GM19240 (cell line): ENCODE data around the gene ESR2.
"Not testable (repeated sequence)": the region's sequence is repeated elsewhere in the genome, so short reads cannot be mapped to it uniquely, and the experiment has no call there.

Source experiments
- DNase-seq: peaks from one replicate; pipeline ENCODE4 v3.0.0; 2011; ENCODE audit warnings: low spot score; ENCODE audit not compliant: insufficient read length

Gene ESR2

GRCh38 chr14:64198486-64198885 is 95.7 kb downstream of the ESR2 start:
- no peak for DNase-seq

- no peak for DNase-seq
These were observed 96.2 kb downstream of the ESR2 start for GRCh38 chr14:64197996-64198395.

DNA sequence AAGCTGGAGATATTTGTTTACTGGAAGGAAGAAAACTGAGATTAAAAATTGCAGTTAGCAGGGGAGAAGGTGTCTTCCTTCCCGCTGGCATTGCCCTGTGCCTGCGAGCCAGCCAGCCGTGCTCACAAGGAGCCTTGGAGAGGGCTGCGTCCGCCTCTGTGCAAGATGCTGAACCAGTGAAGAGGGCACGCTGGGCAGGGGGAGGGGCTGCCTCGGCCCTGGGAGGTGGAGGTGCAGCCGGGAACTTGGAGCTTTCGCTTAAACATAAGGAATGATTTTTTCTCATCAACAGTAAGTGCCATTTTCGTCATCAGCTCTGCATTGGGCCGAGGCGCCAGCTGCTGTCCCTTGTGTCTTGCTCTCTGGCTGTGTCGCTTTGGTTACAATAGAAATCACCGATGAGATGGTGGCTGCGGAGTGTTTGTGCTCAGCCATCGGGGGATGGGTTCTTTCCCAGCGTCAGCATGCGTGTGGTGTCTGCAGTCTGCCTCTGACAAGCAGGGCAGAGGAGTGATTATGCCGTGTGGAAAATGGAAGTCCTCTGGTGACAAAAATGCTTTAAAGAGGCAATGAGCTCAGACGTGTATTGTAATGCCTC is 97.3 kb downstream of the ESR2 start:
- no peak for DNase-seq

- DNase-seq = no peak
These were observed 98.1 kb downstream of the ESR2 start for GRCh38 chr14:64196056-64196455.

DNA sequence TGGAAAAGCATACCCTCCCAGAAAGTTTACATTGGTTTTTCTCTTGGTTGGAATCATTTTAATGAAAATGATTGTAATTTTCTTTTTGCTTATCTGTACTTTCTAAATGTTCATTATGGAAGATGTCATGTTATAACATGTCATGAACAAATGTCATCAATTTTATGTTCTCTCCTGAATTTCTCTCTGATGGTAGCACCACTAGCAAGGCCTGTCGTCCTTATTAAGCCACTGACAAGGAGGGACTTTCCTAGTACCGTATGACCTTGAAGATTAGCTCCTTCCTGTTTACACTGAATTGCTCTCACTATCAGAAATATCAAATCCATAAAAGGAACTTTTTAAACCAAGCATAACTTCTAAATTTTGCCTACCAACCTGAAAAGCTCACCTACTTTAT is 99.0 kb downstream of the ESR2 start:
- DNase-seq = no peak

- no peak for DNase-seq
These were observed 99.8 kb downstream of the ESR2 start for GRCh38 chr14:64194404-64194803.

- DNase-seq = no peak
These were observed 100.3 kb downstream of the ESR2 start for GRCh38 chr14:64193821-64194220.

DNA sequence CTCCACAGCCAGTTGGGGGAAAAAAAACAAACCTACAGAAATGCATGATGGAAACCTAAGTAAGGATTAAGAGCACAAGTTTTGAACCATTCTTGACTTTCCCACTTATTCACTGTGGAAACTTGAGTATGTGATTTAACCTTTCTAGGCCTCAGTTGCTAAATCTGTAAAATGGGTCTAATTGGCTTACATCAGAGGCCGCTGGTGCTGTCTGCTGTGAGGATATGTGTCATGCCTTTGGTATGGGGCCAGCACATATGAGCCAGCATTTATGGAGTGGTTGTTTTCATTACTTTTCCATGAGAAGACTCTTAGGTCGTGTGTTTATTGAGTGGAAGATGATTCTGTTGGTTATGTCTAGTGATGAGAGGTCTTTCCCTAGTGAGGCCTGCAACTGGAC is 102.4 kb downstream of the ESR2 start:
- DNase-seq = no peak

- DNase-seq = no peak
These were observed 103.1 kb downstream of the ESR2 start for GRCh38 chr14:64190974-64191502.

GRCh38 chr14:64187331-64187730 is 106.8 kb downstream of the ESR2 start:
- no peak for DNase-seq

DNA sequence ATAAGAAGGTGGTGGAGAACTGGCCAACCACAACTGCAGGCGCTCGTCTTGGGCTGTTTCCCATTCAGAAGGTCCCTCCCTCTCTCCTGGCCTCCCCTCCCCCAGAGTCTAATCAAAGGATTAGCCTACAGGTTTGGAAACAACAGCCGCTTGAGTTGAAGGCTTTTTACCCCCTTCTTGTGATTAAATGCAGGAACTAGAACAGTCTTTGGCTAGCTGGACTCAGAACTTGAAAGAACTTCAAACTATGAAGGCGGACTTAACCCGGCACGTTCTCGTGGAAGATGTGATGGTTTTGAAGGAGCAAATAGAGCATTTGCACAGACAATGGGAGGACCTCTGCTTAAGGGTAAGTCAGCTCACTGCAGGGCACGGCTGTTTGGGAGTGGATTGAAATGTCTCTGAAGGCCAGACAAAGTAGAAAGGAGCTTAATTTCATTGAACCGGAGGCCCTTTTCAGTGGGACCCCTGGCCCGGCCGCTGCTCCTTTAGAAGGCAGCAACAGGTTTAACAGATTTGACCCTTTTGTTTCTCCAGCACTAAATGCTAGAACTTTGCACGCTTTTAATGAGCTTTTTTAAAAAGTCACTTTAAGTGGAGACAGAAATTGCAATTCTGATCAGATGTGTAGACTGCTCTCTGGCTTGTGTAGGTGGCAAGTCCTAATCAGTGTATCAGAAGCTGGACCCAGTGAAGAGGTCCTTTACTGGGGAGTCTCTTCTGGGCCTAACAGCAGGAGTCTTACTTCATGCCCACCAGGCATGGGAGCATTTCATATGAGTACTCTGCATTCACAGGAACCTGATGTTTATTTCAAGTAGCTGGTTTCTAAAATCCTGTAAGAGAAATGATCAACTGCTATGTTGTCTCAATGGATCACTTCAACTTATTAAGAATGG is 107.7 kb downstream of the ESR2 start:
- DNase-seq = no peak

- DNase-seq = no peak
These were observed 109.0 kb downstream of the ESR2 start for GRCh38 chr14:64185184-64185583.

DNA sequence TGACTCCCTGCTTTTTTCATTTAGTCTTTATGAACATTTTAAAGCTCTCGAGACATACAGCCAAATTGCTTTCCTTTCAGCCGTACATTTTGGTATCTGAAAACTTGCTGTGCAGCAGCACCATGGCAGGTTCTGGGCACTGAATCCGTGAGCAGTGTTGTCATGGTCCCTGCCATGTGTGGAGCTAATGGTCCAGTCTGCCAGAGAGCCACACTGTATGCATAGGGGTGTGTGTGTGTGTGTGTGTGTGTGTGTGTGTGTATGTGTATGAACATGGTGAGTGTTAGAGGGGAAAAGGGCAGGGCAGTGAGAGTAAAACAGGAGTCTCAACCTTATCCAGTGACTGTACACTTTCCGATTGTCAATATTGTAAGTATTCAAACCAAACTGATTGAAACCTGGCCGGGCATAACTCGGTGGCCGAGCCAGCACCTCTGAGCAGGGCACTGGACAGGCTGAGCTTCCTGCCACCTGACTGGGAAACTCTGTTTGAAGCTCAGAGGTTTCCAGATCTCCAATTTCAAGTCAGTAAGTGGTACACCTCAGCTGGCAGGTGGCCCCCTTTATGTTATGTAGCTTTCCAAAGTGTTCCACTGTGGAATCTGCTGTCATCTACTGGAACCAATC is 110.0 kb downstream of the ESR2 start:
- no peak for DNase-seq

GRCh38 chr14:64182908-64183307 is 111.3 kb downstream of the ESR2 start:
- DNase-seq = not testable (repeated sequence)

DNA sequence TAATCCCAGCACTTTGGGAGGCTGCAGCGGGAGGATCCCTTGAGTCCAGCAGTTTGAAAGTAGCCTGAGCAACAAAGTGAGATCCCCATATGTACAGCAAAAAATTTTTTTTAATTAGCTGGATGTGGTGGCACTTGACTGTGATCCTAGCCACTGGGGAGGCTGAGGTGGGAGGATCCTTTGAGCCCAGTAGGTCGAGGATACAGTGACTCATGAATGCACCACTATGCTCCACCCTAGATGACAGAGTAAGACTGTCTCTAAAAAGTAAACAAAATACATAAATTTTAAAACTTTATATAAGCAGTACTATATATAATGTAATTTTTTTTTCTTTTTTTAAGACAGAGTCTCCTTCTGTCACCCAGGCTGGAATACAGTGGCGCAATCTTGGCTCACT is 115.4 kb downstream of the ESR2 start:
- DNase-seq = no peak

DNA sequence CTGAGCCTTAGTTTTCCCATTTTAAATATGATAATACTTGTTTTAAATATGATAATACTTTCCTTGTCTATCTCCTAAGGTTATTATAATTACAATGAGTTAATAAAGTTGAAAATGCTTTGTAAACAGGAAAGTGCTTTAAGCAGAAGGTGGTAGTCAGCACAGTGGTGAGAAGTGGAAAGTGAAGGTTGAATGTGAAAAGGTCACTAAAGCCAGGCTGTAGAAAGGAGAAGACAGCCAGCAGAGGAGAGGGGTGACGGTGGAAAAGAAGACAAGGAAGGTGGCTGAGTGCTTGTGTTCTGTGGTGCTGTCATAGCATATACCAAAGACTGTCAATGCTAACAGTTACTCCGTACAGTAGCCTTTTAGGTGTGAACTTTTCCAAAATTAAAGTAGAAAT is 117.8 kb downstream of the ESR2 start:
- no peak for DNase-seq

- no peak for DNase-seq
These were observed 119.0 kb downstream of the ESR2 start for GRCh38 chr14:64174922-64175782.

- no peak for DNase-seq
These were observed 124.0 kb downstream of the ESR2 start for GRCh38 chr14:64170181-64170580.

- no peak for DNase-seq
These were observed 134.6 kb downstream of the ESR2 start for GRCh38 chr14:64159588-64159987.

DNA sequence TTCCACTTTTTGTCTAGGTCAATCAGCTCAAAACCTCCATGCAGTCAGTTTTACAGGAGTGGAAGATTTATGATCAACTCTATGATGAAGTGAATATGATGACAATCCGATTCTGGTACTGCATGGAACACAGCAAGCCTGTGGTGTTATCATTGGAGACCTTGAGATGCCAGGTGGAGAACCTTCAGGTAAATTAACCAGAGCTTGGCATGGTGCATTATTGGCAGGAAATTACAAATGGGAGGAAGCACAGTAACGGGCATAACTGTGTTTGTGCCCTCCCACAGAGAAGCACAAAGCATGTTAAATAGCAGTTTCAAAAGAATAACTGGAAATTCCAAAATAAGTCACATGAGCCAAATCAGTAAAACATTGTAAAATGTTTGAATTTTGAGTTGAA is 135.6 kb downstream of the ESR2 start:
- DNase-seq = no peak

GRCh38 chr14:64149921-64150320 is 144.2 kb downstream of the ESR2 start:
- DNase-seq = no peak
